Hepatocyte (in vitro differentiated cells): Measurements from ENCODE around the gene ACY1. TPM values are rescaled to one million over a fixed set of nuclear protein-coding genes. Genes with fewer than 3 reads are reported as not detected.

Experiments
- DNase-seq: peaks from one replicate; pipeline ENCODE4 v3.0.0-alpha.2; 2016; ENCODE audit warnings: low spot score
- H2AFZ ChIP-seq: fragments of 200-600 bp; sonication (generic); 2 replicates; pipeline ENCODE4 v1.6.0; 2016; ENCODE audit warnings: antibody characterized with exemption, mild to moderate bottlenecking
- H3K27ac ChIP-seq: fragments of 200-600 bp; sonication (generic); 2 replicates; pipeline ENCODE4 v1.5.1; 2016; ENCODE audit warnings: mild to moderate bottlenecking
- H3K27me3 ChIP-seq: fragments of 200-600 bp; sonication (generic); 2 replicates; pipeline ENCODE4 v1.6.1; 2016
- H3K36me3 ChIP-seq: fragments of 200-600 bp; sonication (generic); replicated peaks from 2 replicates; pipeline ENCODE4 v1.5.1; 2016; ENCODE audit warnings: low read depth; ENCODE audit not compliant: insufficient read depth
- H3K4me1 ChIP-seq: fragments of 200-600 bp; sonication (generic); 2 replicates; pipeline ENCODE4 v1.5.1; 2016; ENCODE audit warnings: mild to moderate bottlenecking, moderate library complexity; ENCODE audit not compliant: insufficient read depth
- H3K4me2 ChIP-seq: fragments of 200-600 bp; sonication (generic); 2 replicates; pipeline ENCODE4 v1.6.0; 2016
- H3K4me3 ChIP-seq: fragments of 200-600 bp; sonication (generic); 2 replicates; pipeline ENCODE4 v1.5.1; 2016; ENCODE audit warnings: mild to moderate bottlenecking
- H3K79me2 ChIP-seq: fragments of 200-600 bp; sonication (generic); 2 replicates; pipeline ENCODE4 v1.6.0; 2017; ENCODE audit warnings: mild to moderate bottlenecking
- H3K9me2 ChIP-seq: fragments of 200-600 bp; sonication (generic); replicated peaks from 2 replicates; pipeline ENCODE4 v1.6.0; 2017; ENCODE audit warnings: mild to moderate bottlenecking; ENCODE audit not compliant: insufficient read depth
- H3K9me3 ChIP-seq: fragments of 200-600 bp; sonication (generic); 2 replicates; pipeline ENCODE4 v1.5.1; 2016; ENCODE audit warnings: low read depth, mild to moderate bottlenecking
- H4K20me1 ChIP-seq: fragments of 200-600 bp; sonication (generic); 2 replicates; pipeline ENCODE4 v1.6.0; 2016; ENCODE audit warnings: mild to moderate bottlenecking; ENCODE audit not compliant: insufficient read depth, poor library complexity, severe bottlenecking
- EZH2 ChIP-seq: fragments of 200-600 bp; sonication (generic); IDR thresholded peaks from 2 replicates; pipeline ENCODE4 v1.6.1; 2016; ENCODE audit warnings: antibody characterized with exemption, mild to moderate bottlenecking, borderline replicate concordance
- EZH2phosphoT487 ChIP-seq: fragments of 200-600 bp; sonication (generic); IDR thresholded peaks from one replicate; pipeline ENCODE4 v1.6.1; 2018; ENCODE audit warnings: antibody characterized with exemption, mild to moderate bottlenecking, low read depth, moderate library complexity; ENCODE audit not compliant: unreplicated experiment, severe bottlenecking
- WGBS: methylation state at CpG from one replicate; pipeline ENCODE4 v1.1.6; 2016; ENCODE audit warnings: low lambda C conversion rate; ENCODE audit errors: missing lambda C conversion rate; 5-methylcytosine and 5-hydroxymethylcytosine counted together
- polyA plus RNA-seq: library from polyadenylated mRNA; unstranded; fragments of >200 nt; fragmentation: Nextera tagmentation; extraction: Ambion mirVana; gene quantifications from 2 replicates; pipeline ENCODE4 v1.2.1, GENCODE V29; 2016
- total RNA-seq: library from RNA; depleted of rRNA; stranded (reverse); fragments of >200 nt; gene quantifications from 2 replicates; pipeline ENCODE4 v1.2.3, GENCODE V29; 2014
- TF ChIP-seq, protein P1 (sequence below): fragments of 200-600 bp; sonication (generic); IDR thresholded peaks from 2 replicates; pipeline ENCODE4 v1.5.1; 2016; ENCODE audit warnings: antibody characterized with exemption, mild to moderate bottlenecking; ENCODE audit not compliant: poor library complexity

The ACY1 gene
- total and polyA plus RNA-seq, 2 experiments from 2014 or later: 164 to 183 TPM

- no peaks in the 10 kb centered on the region for H3K9me2 ChIP-seq
- no peaks in the 10 kb centered on the region for H3K27me3 ChIP-seq
- H3K4me2 ChIP-seq: no peak overlapping the region
- no peaks in the 10 kb centered on the region for H3K36me3 ChIP-seq
- no peak overlapping the region for H2AFZ ChIP-seq
- no peaks in the 10 kb centered on the region for H3K79me2 ChIP-seq
- DNase-seq: no peak
- no peaks in the 10 kb centered on the region for H3K9me3 ChIP-seq
- H4K20me1 ChIP-seq: no peaks in the 10 kb centered on the region
- 91% methylated on average over 7 of the region's 7 CpGs for WGBS
- no peak overlapping the region for H3K4me3 ChIP-seq
- no peaks in the 10 kb centered on the region for H3K4me1 ChIP-seq
- TF ChIP-seq, protein P1, sequence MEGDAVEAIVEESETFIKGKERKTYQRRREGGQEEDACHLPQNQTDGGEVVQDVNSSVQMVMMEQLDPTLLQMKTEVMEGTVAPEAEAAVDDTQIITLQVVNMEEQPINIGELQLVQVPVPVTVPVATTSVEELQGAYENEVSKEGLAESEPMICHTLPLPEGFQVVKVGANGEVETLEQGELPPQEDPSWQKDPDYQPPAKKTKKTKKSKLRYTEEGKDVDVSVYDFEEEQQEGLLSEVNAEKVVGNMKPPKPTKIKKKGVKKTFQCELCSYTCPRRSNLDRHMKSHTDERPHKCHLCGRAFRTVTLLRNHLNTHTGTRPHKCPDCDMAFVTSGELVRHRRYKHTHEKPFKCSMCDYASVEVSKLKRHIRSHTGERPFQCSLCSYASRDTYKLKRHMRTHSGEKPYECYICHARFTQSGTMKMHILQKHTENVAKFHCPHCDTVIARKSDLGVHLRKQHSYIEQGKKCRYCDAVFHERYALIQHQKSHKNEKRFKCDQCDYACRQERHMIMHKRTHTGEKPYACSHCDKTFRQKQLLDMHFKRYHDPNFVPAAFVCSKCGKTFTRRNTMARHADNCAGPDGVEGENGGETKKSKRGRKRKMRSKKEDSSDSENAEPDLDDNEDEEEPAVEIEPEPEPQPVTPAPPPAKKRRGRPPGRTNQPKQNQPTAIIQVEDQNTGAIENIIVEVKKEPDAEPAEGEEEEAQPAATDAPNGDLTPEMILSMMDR: no peak
- no peak for TF ChIP-seq EZH2phosphoT487
- no peak for TF ChIP-seq EZH2
- no peak overlapping the region for H3K27ac ChIP-seq
These were observed 42.1 kb downstream of the ACY1 start for GRCh38 chr3:52025453-52025852.

GRCh38 chr3:52026041-52026440 lies 42.7 kb downstream of the ACY1 start:
- Histone ChIP-seq H3K4me1 (no peaks in the 10 kb centered on the region), H3K79me2 (no peaks in the 10 kb centered on the region), H2AFZ (no peak overlapping the region), H4K20me1 (no peaks in the 10 kb centered on the region), H3K9me2 (no peaks in the 10 kb centered on the region), H3K36me3 (no peaks in the 10 kb centered on the region), H3K27ac (no peak overlapping the region), H3K27me3 (no peaks in the 10 kb centered on the region), H3K9me3 (no peaks in the 10 kb centered on the region), H3K4me3 (no peak overlapping the region), H3K4me2 (no peak overlapping the region)
- no peak for DNase-seq
- TF ChIP-seq EZH2phosphoT487 (no peak), EZH2 (no peak)
- TF ChIP-seq, protein P1: no peak
- WGBS: 62% methylated on average over 4 of the region's 4 CpGs

- no peak for DNase-seq
- WGBS: 85% methylated on average over 12 of the region's 12 CpGs
- H3K27me3 ChIP-seq: no peaks in the 10 kb centered on the region
These were observed 45.2 kb downstream of the ACY1 start for GRCh38 chr3:52028572-52028971.

More at GRCh38 chr3:52028572-52028971, 45.2 kb downstream of the ACY1 start:
- Histone ChIP-seq H3K9me2 (no peaks in the 10 kb centered on the region), H3K79me2 (no peaks in the 10 kb centered on the region), H3K4me2 (no peak overlapping the region), H3K27ac (no peak overlapping the region), H3K36me3 (no peaks in the 10 kb centered on the region), H3K9me3 (no peaks in the 10 kb centered on the region), H3K4me3 (no peak overlapping the region), H2AFZ (no peak overlapping the region), H4K20me1 (no peaks in the 10 kb centered on the region), H3K4me1 (peaks cover 8% of the 10 kb centered on the region)
- TF ChIP-seq EZH2phosphoT487 (no peak), EZH2 (no peak)
- TF ChIP-seq, protein P1: no peak
